Measurements from ENCODE around the gene LRIG2. TPM values are rescaled to one million over a fixed set of nuclear protein-coding genes. Genes with fewer than 3 reads are reported as not detected.

Gene LRIG2
- total RNA-seq, 4 donors from 2014 or later, result 8.6 to 13.6 (median 10.7) TPM

DNA sequence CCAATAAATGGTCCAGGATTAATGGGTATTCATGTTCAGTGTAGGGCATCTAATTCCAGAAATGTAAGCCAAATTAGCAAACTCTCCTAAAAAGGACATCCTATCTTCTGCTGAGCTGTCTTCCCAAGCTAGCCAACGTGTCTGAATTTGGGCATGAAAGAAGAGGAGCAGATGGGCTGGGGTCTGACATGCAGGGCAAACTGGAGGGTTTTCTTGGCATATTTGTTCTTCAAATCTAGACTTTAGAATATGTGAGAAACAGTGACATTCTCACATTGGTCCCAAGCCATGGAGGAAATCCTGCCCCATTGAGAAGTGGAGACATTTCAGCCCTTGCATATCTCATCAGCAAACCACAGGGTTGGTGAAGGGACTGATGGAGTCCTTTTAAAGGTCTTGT lies 67.2 kb downstream of the LRIG2 start:
- no peaks in the 10 kb centered on the region for H3K36me3 ChIP-seq
- no peak overlapping the region for H3K4me3 ChIP-seq
- H3K27ac ChIP-seq, result no peak overlapping the region
- H3K9me3 ChIP-seq, result no peaks in the 10 kb centered on the region
- ATAC-seq, result no peak
- TF ChIP-seq, protein P1, sequence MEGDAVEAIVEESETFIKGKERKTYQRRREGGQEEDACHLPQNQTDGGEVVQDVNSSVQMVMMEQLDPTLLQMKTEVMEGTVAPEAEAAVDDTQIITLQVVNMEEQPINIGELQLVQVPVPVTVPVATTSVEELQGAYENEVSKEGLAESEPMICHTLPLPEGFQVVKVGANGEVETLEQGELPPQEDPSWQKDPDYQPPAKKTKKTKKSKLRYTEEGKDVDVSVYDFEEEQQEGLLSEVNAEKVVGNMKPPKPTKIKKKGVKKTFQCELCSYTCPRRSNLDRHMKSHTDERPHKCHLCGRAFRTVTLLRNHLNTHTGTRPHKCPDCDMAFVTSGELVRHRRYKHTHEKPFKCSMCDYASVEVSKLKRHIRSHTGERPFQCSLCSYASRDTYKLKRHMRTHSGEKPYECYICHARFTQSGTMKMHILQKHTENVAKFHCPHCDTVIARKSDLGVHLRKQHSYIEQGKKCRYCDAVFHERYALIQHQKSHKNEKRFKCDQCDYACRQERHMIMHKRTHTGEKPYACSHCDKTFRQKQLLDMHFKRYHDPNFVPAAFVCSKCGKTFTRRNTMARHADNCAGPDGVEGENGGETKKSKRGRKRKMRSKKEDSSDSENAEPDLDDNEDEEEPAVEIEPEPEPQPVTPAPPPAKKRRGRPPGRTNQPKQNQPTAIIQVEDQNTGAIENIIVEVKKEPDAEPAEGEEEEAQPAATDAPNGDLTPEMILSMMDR (IDR thresholded peaks at IDR 0.05), result no peak
- TF ChIP-seq EP300 (IDR thresholded peaks at IDR 0.05) (no peak), POLR2A (IDR thresholded peaks at IDR 0.05) (no peak), POLR2AphosphoS5 (IDR thresholded peaks at IDR 0.05) (no peak)
- H3K27me3 ChIP-seq, result no peaks in the 10 kb centered on the region
- peaks cover 0 to 49% (median 3%) of the 10 kb centered on the region in 3 donors for H3K4me1 ChIP-seq
- WGBS, 2 donors (ENCODE audit: low coverage in 1 of 2), result 100% methylated on average over 1 of the region's 1 CpG; no CpG with 5 or more reads in 1 of the 2 donors

DNA sequence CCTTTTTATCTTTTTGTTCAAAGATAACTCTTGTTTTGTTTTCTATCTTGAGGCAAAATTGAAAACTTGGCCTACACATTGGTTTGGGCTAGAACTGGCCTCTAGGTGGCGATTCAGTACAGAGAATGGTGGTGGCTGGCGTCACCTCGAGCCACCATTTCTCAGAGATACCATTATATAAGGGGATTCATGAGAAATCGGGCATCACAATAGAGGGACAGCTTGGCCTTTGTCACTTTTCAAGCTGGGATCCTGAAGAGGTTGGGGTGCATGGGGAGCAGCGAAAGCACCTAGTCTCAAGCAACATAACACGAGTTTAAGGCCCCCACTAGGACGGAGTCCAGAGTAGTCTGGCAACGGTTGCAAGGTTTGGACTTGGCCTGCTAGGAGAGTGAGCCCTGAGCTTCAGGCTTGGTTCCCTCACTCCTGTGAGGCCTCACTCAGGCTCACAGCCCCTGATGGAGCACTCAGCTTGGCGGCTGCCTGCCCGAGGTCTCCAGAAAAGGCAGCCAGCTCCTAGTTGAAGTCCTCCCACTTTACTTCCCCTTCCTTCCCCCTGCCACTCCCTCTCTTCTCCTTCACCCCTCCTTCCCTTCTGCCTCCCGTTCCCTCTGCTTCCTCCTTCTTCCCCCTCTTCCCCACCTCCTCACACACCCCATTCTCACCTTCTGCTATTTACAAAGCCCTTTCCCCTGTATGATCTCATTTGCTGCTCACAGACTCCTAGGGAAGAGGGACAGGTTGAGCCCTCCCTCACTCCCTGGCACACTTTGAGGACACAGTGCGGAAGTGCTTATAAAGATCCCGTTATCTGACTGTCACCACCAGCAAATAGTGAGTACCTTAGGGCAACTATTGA lies 67.8 kb downstream of the LRIG2 start:
- 29 to 35% methylated on average over 8 to 12 of the region's 13 CpGs for WGBS, 2 donors (ENCODE audit: low coverage in 1 of 2)
- peak overlapping the region in 1 of 4 donors; percentile 53 for H3K27ac ChIP-seq

DNA sequence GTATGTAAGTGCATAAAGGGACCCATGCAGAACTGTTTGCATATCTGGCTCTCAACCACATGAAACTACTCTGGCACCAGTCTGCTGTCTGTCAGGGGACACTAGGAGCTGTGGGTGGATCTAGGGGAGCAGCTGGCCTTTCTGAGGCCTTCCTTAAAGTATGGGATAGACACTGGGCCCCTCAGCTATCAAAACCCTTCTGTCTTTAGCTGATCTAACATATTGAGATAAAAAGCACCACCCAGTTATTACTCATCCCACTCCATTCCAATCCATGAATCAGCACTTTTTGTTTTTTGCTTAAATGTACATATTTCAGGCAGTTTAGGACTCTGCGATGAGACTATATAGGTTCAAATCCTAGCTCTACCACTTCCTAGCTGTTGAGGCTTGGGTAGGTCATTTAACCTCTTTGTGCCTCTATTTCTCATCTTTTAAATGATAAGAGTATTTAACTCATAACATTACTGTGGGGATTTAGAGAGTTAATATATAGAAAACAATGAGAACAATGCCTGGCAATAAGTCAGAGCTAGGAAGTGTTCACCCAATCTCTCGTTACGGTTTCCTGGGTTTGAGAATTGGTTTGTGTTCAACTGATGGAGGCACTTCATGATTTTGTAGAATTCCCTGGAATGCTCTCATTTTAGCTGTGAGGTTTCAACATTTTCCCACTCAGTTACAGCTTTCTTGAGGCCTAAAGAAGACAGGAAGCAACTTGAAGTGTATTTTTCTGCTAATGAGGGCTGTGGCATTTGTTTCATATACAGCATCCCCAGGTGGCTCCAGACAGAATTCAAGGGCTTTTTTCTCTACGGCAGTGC lies 68.9 kb downstream of the LRIG2 start:
- no peak for TF ChIP-seq POLR2AphosphoS5 (IDR thresholded peaks at IDR 0.05)
- TF ChIP-seq POLR2A (IDR thresholded peaks at IDR 0.05), result no peak
- TF ChIP-seq EP300 (IDR thresholded peaks at IDR 0.05), result no peak
- TF ChIP-seq, protein P1 (IDR thresholded peaks at IDR 0.05), result no peak
- H3K4me3 ChIP-seq, result no peak overlapping the region
- ATAC-seq, result no peak
- no peaks in the 10 kb centered on the region for H3K36me3 ChIP-seq
- no peaks in the 10 kb centered on the region for H3K27me3 ChIP-seq
- H3K27ac ChIP-seq, result no peak overlapping the region
- peaks cover 0 to 40% (median 3%) of the 10 kb centered on the region in 3 donors for H3K4me1 ChIP-seq
- H3K9me3 ChIP-seq, result no peaks in the 10 kb centered on the region
- 75 to 76% methylated on average over 4 of the region's 4 CpGs for WGBS, 2 donors (ENCODE audit: low coverage in 1 of 2)

More for the DNA sequence above, 67.8 kb downstream of the LRIG2 start:
- Histone ChIP-seq H3K4me1 (peaks cover 0 to 49% (median 3%) of the 10 kb centered on the region in 3 donors), H3K36me3 (no peaks in the 10 kb centered on the region), H3K9me3 (no peaks in the 10 kb centered on the region), H3K4me3 (peak overlapping the region in 1 of 2 donors; percentile 16), H3K27me3 (no peaks in the 10 kb centered on the region)
- TF ChIP-seq, protein P1 (IDR thresholded peaks at IDR 0.05), result peak; percentile 63 to 81 (median 78)
- no peak for TF ChIP-seq EP300 (IDR thresholded peaks at IDR 0.05)
- peak; percentile 69 for ATAC-seq

DNA sequence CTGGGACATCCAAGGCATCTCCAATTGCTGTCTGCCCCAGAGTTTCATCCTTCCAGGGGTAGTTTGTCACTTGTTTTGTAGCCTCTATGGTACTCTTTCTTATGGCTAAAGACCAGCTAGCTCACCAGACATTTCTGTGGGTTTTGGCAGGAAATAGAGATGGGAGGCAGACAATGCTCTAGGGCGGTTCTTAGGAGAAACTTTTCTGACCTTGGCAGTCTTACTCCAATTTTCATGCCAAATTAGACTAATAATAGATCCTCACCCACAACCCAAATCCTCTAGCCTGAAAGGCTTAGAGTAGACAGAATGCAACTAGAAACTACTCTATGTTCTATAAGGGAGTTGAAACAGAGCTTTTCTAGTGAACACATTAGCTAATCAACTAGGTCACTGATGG lies 69.8 kb downstream of the LRIG2 start:
- Histone ChIP-seq H3K36me3 (no peaks in the 10 kb centered on the region), H3K27ac (no peak overlapping the region), H3K27me3 (no peaks in the 10 kb centered on the region), H3K9me3 (no peaks in the 10 kb centered on the region), H3K4me3 (no peak overlapping the region), H3K4me1 (peaks cover 0 to 32% (median 3%) of the 10 kb centered on the region in 3 donors)
- no peak for ATAC-seq
- 33% methylated on average over 1 of the region's 1 CpG; no CpG with 5 or more reads in 1 of the 2 donors for WGBS, 2 donors (ENCODE audit: low coverage in 1 of 2)
- TF ChIP-seq POLR2A (IDR thresholded peaks at IDR 0.05) (no peak), EP300 (IDR thresholded peaks at IDR 0.05) (no peak), POLR2AphosphoS5 (IDR thresholded peaks at IDR 0.05) (no peak)
- TF ChIP-seq, protein P1 (IDR thresholded peaks at IDR 0.05), result no peak

Measured in gastroesophageal sphincter (tissue), 4 donors.